SK-N-MC (cell line): ENCODE results near the gene NDUFS7.

Experiments used
- EZH2 ChIP-seq: fragments of 200-600 bp; sonication (generic); IDR thresholded peaks from one replicate; pipeline ENCODE4 v1.6.1; 2017; ENCODE audit warnings: antibody characterized with exemption
- POLR2AphosphoS5 ChIP-seq: IDR thresholded peaks from 2 replicates; pipeline ENCODE4 v1.6.1; 2012; ENCODE audit warnings: mild to moderate bottlenecking, low read depth, low read length, borderline replicate concordance

DNA sequence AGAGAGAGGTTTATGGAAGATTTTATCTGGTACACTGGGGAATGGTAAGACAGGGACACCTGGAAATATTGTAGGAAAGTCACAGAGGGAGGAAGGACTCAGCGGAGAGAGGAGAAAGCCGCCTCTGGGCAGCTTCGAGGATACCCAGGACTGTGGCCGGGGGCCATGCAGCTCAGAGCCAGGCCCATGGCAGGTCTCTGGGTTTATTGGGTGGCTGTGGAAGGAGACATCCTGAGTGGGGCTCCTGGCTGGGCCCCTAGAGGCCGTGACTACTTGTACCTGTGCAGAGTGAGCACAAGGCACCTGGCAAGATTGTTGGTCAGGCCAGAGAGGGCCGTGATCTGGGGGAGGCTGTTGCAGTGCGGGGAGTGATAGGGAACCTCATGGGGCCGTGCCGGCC, 27.1 kb downstream of the NDUFS7 start:
- TF ChIP-seq EZH2 (no peak), POLR2AphosphoS5 (no peak)
